ENCODE data around the gene FRMD5. TPM values are rescaled to one million over a fixed set of nuclear protein-coding genes. Genes with fewer than 3 reads are reported as not detected.

Gene FRMD5
- total RNA-seq, 1 experiment from 2014 or later = 27.2 TPM

DNA sequence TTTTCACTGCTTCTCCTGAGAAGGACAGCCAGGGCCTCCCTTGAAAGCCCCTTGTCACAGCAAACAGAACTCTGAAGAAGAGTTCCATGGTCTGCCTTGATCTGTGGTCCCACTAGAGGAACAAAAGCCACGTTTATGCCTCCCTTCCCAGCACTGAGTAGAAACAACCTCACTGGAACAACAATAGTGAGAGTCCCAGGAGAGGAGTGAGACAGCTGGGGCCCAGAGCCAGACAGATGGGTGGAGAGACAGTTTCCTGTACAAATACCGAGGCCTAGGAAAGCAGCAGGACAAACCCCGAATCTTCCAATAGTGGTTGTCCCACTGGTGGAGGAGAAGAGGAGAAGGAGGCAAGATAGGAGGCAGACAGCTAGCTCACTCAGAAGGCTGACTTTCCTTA, 262.2 kb downstream of the FRMD5 start:
- H3K79me2 ChIP-seq (ENCODE audit: insufficient read depth, low read length) = peaks cover 35% of the 10 kb centered on the region
- intact Hi-C loops (cut with micrococcal nuclease) = no loop called here

More for the DNA sequence above, 262.2 kb downstream of the FRMD5 start:
- Histone ChIP-seq H3K9me3 (ENCODE audit: control insufficient read depth in 1 of 2, insufficient read depth in 1 of 2, low read depth in 1 of 2, low read length in 2 of 2) (no peaks in the 10 kb centered on the region), H3K27ac (ENCODE audit: low read depth, low read length) (no peak overlapping the region), H3K36me3 (ENCODE audit: control insufficient read depth in 1 of 2, insufficient read depth in 2 of 2, low read length in 2 of 2) (no peaks in the 10 kb centered on the region), H3K4me3 (replicated peaks in 1 of 2; ENCODE audit: low read depth in 1 of 2, low read length in 2 of 2) (no peak overlapping the region), H2AFZ (ENCODE audit: low read depth, low read length, poor library complexity, severe bottlenecking) (no peak overlapping the region), H3K4me1 (ENCODE audit: control insufficient read depth in 1 of 2, insufficient read depth in 2 of 2, low read length in 2 of 2) (peaks cover 8 to 31% of the 10 kb centered on the region in 2 experiments), H4K20me1 (ENCODE audit: insufficient read depth) (no peaks in the 10 kb centered on the region; the same call in none of the 2 replicates), H3K9ac (ENCODE audit: low read length) (no peak overlapping the region), H3K4me2 (ENCODE audit: low read length) (no peak overlapping the region), H3K9me2 (ENCODE audit: insufficient read depth) (no peaks in the 10 kb centered on the region), H3K27me3 (ENCODE audit: insufficient read depth, low read length) (no peaks in the 10 kb centered on the region)
- DNase-seq (ENCODE audit: low read depth, low spot score) = no peak
- ChIA-PET CTCF (no interaction called here), POLR2A (no interaction called here), RAD21 (ENCODE audit: low non-redundant PET in 1 of 2, low total read pairs in 2 of 2, uncharacterized antibody in 2 of 2, unreplicated experiment in 2 of 2) (no interaction called here)
- BruUV-seq (replicated peaks) = no TSS peak
- no peak for ATAC-seq
- TF ChIP-seq, protein P1, sequence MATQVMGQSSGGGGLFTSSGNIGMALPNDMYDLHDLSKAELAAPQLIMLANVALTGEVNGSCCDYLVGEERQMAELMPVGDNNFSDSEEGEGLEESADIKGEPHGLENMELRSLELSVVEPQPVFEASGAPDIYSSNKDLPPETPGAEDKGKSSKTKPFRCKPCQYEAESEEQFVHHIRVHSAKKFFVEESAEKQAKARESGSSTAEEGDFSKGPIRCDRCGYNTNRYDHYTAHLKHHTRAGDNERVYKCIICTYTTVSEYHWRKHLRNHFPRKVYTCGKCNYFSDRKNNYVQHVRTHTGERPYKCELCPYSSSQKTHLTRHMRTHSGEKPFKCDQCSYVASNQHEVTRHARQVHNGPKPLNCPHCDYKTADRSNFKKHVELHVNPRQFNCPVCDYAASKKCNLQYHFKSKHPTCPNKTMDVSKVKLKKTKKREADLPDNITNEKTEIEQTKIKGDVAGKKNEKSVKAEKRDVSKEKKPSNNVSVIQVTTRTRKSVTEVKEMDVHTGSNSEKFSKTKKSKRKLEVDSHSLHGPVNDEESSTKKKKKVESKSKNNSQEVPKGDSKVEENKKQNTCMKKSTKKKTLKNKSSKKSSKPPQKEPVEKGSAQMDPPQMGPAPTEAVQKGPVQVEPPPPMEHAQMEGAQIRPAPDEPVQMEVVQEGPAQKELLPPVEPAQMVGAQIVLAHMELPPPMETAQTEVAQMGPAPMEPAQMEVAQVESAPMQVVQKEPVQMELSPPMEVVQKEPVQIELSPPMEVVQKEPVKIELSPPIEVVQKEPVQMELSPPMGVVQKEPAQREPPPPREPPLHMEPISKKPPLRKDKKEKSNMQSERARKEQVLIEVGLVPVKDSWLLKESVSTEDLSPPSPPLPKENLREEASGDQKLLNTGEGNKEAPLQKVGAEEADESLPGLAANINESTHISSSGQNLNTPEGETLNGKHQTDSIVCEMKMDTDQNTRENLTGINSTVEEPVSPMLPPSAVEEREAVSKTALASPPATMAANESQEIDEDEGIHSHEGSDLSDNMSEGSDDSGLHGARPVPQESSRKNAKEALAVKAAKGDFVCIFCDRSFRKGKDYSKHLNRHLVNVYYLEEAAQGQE (IDR thresholded peaks at IDR 0.05; ENCODE audit: low read depth) = no peak
- TF ChIP-seq, protein P2, sequence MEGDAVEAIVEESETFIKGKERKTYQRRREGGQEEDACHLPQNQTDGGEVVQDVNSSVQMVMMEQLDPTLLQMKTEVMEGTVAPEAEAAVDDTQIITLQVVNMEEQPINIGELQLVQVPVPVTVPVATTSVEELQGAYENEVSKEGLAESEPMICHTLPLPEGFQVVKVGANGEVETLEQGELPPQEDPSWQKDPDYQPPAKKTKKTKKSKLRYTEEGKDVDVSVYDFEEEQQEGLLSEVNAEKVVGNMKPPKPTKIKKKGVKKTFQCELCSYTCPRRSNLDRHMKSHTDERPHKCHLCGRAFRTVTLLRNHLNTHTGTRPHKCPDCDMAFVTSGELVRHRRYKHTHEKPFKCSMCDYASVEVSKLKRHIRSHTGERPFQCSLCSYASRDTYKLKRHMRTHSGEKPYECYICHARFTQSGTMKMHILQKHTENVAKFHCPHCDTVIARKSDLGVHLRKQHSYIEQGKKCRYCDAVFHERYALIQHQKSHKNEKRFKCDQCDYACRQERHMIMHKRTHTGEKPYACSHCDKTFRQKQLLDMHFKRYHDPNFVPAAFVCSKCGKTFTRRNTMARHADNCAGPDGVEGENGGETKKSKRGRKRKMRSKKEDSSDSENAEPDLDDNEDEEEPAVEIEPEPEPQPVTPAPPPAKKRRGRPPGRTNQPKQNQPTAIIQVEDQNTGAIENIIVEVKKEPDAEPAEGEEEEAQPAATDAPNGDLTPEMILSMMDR (IDR thresholded peaks at IDR 0.05 in 2 of 3, conservative IDR thresholded peaks at IDR 0.05 in 1 of 3; ENCODE audit: borderline replicate concordance in 1 of 3, insufficient read depth in 1 of 3, low read depth in 2 of 3, low read length in 2 of 3) = no peak
- TF ChIP-seq EGR1 (IDR thresholded peaks at IDR 0.05; ENCODE audit: low read depth) (no peak), POLR2AphosphoS5 (IDR thresholded peaks at IDR 0.05; ENCODE audit: low read depth, low read length) (no peak), ZFX (IDR thresholded peaks at IDR 0.05) (no peak), SRF (IDR thresholded peaks at IDR 0.05; ENCODE audit: low read depth) (no peak), FOSL1 (IDR thresholded peaks at IDR 0.05; ENCODE audit: low read depth) (no peak), SP1 (IDR thresholded peaks at IDR 0.05; ENCODE audit: low read depth) (no peak), SIN3A (IDR thresholded peaks at IDR 0.05; ENCODE audit: low read depth) (no peak)
- TF ChIP-seq, protein P3, sequence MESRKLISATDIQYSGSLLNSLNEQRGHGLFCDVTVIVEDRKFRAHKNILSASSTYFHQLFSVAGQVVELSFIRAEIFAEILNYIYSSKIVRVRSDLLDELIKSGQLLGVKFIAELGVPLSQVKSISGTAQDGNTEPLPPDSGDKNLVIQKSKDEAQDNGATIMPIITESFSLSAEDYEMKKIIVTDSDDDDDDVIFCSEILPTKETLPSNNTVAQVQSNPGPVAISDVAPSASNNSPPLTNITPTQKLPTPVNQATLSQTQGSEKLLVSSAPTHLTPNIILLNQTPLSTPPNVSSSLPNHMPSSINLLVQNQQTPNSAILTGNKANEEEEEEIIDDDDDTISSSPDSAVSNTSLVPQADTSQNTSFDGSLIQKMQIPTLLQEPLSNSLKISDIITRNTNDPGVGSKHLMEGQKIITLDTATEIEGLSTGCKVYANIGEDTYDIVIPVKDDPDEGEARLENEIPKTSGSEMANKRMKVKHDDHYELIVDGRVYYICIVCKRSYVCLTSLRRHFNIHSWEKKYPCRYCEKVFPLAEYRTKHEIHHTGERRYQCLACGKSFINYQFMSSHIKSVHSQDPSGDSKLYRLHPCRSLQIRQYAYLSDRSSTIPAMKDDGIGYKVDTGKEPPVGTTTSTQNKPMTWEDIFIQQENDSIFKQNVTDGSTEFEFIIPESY (IDR thresholded peaks at IDR 0.05; ENCODE audit: extremely low read depth, insufficient replicate concordance, low read length) = no peak
